ENCODE measurements around the gene NAA16. TPM values are rescaled to one million over a fixed set of nuclear protein-coding genes. Genes with fewer than 3 reads are reported as not detected.

The NAA16 gene
- total RNA-seq, 1 experiment from 2014 or later: 12.1 TPM

- H3K4me3 ChIP-seq: no peak overlapping the region
- no peaks in the 10 kb centered on the region for H3K9me3 ChIP-seq (ENCODE audit: insufficient read depth, low read depth)
- H3K27me3 ChIP-seq (ENCODE audit: insufficient read depth, low read depth): no peaks in the 10 kb centered on the region
- no peak overlapping the region for H3K27ac ChIP-seq
- H3K36me3 ChIP-seq (ENCODE audit: low read depth): no peaks in the 10 kb centered on the region
- intact Hi-C loops (cut with micrococcal nuclease; ENCODE audit: unreplicated experiment): no loop called here
- no peaks in the 10 kb centered on the region for H3F3A ChIP-seq (ENCODE audit: insufficient read depth, low read depth)
- no peaks in the 10 kb centered on the region for H3K4me1 ChIP-seq (replicated peaks; ENCODE audit: insufficient read depth)
- TF ChIP-seq CTCF (conservative IDR thresholded peaks at IDR 0.05) (no peak), EZH2 (IDR thresholded peaks at IDR 0.05; ENCODE audit: low read depth) (no peak)
- no peak overlapping the region for H3K4me2 ChIP-seq
- no peaks in the 10 kb centered on the region for H3K79me2 ChIP-seq (ENCODE audit: low read depth)
- CTCF ChIA-PET: no interaction called here
- no TSS peak for BruUV-seq (replicated peaks)
- H4K20me1 ChIP-seq (ENCODE audit: insufficient read depth): no peaks in the 10 kb centered on the region
- no peak for DNase-seq
- no peak overlapping the region for H2AFZ ChIP-seq
- POLR2A ChIA-PET (ENCODE audit: unreplicated experiment): no interaction called here
- no peaks in the 10 kb centered on the region for H3K9me2 ChIP-seq (ENCODE audit: insufficient read depth)
These were observed 33.3 kb downstream of the NAA16 start for GRCh38 chr13:41344358-41344757.

GRCh38 chr13:41345165-41345913, 34.3 kb downstream of the NAA16 start:
- TF ChIP-seq CTCF (conservative IDR thresholded peaks at IDR 0.05): no peak
- no peak for TF ChIP-seq EZH2 (IDR thresholded peaks at IDR 0.05; ENCODE audit: low read depth)
- H3K27ac ChIP-seq: no peak overlapping the region
- H3K9me3 ChIP-seq (ENCODE audit: insufficient read depth, low read depth): no peaks in the 10 kb centered on the region
- intact Hi-C loops (cut with micrococcal nuclease; ENCODE audit: unreplicated experiment): no loop called here
- no peaks in the 10 kb centered on the region for H3K27me3 ChIP-seq (ENCODE audit: insufficient read depth, low read depth)
- ChIA-PET POLR2A (ENCODE audit: unreplicated experiment) (no interaction called here), CTCF (no interaction called here)
- H3K4me3 ChIP-seq: no peak overlapping the region
- no peaks in the 10 kb centered on the region for H3K79me2 ChIP-seq (ENCODE audit: low read depth)
- H3K36me3 ChIP-seq (ENCODE audit: low read depth): no peaks in the 10 kb centered on the region
- no TSS peak for BruUV-seq (replicated peaks)
- no peak for DNase-seq
- no peaks in the 10 kb centered on the region for H3K4me1 ChIP-seq (replicated peaks; ENCODE audit: insufficient read depth)
- no peaks in the 10 kb centered on the region for H3F3A ChIP-seq (ENCODE audit: insufficient read depth, low read depth)
- H2AFZ ChIP-seq: no peak overlapping the region
- no peaks in the 10 kb centered on the region for H3K9me2 ChIP-seq (ENCODE audit: insufficient read depth)
- no peak overlapping the region for H3K4me2 ChIP-seq
- H4K20me1 ChIP-seq (ENCODE audit: insufficient read depth): no peaks in the 10 kb centered on the region

GRCh38 chr13:41345914-41346589, 35.0 kb downstream of the NAA16 start:
- BruUV-seq (replicated peaks): no TSS peak
- intact Hi-C loops (cut with micrococcal nuclease; ENCODE audit: unreplicated experiment): no loop called here
- Histone ChIP-seq H3K9me2 (ENCODE audit: insufficient read depth) (no peaks in the 10 kb centered on the region), H3K27me3 (ENCODE audit: insufficient read depth, low read depth) (no peaks in the 10 kb centered on the region), H2AFZ (no peak overlapping the region), H3K27ac (no peak overlapping the region), H3K79me2 (ENCODE audit: low read depth) (no peaks in the 10 kb centered on the region), H3K4me1 (replicated peaks; ENCODE audit: insufficient read depth) (no peaks in the 10 kb centered on the region), H3K4me3 (no peak overlapping the region), H3K36me3 (ENCODE audit: low read depth) (no peaks in the 10 kb centered on the region), H3K9me3 (ENCODE audit: insufficient read depth, low read depth) (no peaks in the 10 kb centered on the region), H3F3A (ENCODE audit: insufficient read depth, low read depth) (no peaks in the 10 kb centered on the region), H3K4me2 (no peak overlapping the region), H4K20me1 (ENCODE audit: insufficient read depth) (no peaks in the 10 kb centered on the region)
- DNase-seq: no peak
- TF ChIP-seq CTCF (conservative IDR thresholded peaks at IDR 0.05) (no peak), EZH2 (IDR thresholded peaks at IDR 0.05; ENCODE audit: low read depth) (no peak)
- ChIA-PET CTCF (no interaction called here), POLR2A (ENCODE audit: unreplicated experiment) (no interaction called here)

Data from PC-9 (cell line).